ENCODE data around the gene MYOD1.

Gene MYOD1

DNA sequence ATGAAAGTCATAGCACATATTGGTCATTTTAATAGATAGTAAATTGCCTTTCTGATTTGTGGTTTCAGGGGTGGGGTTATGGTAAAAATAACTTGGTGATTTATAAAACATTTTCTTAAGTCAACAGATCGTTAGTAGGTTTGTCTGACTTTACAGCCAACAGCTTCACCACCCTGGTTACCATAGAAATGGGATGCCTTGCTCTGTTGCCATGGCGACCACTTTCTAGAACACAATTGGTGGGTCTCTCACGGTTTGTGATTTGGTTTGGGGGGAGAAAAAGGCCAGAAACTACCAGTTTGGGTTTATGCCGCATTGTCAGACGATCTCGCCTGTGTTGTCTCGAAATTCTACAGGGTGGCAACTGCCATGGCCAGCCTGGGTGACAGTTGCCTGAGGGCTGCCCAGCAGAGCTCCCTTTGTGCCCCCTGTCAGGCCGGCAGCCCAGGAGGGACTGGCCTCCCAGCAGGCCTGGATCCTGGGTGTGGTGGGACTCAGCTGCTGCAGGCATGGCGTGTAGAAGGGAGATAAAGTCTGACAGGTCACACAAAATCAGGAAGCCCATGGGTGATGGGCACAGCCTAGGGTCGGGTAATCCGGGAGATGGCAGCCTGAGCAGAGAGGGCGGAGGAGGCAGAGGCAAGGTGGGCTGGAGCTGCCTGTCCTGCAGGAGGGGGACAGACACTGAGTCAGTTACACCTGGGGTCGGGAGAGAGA is 46.1 kb downstream of the MYOD1 start:
- peak; percentile 76 for DNase-seq (ENCODE audit: low spot score)
- H3K4ac ChIP-seq (ENCODE audit: low read length) = peak overlapping the region; percentile 46
- no peak overlapping the region for H3K9ac ChIP-seq (ENCODE audit: low read depth, low read length, poor library complexity)
- WGBS, 2 donors (ENCODE audit: extremely low coverage in 2 of 2, insufficient read length in 2 of 2, insufficient replicate concordance in 1 of 2) = no CpG with 5 or more reads among the region's 13 CpGs
- peak overlapping the region; percentile 27 for H2BK120ac ChIP-seq (ENCODE audit: low read depth, low read length)
- H2BK5ac ChIP-seq (ENCODE audit: low read length) = peak overlapping the region; percentile 76
- peak overlapping the region; percentile 47 for H2BK12ac ChIP-seq (ENCODE audit: low read length)
- H2BK15ac ChIP-seq (ENCODE audit: low read length) = peak overlapping the region; percentile 87
- H2AFZ ChIP-seq (ENCODE audit: low read length) = peak overlapping the region; percentile 38
- H3K36me3 ChIP-seq (replicated peaks in 1 of 2; ENCODE audit: control insufficient read depth in 2 of 2, insufficient read depth in 2 of 2, low read length in 2 of 2) = no peaks in the 10 kb centered on the region
- no peaks in the 10 kb centered on the region for H3K9me3 ChIP-seq (replicated peaks in 1 of 2; ENCODE audit: control insufficient read depth in 2 of 2, insufficient read depth in 1 of 2, low read depth in 1 of 2, low read length in 2 of 2)
- no peaks in the 10 kb centered on the region for H3K79me1 ChIP-seq (ENCODE audit: low read depth, low read length)
- H2AK5ac ChIP-seq (ENCODE audit: low read depth, low read length) = peak overlapping the region; percentile 2
- H3K18ac ChIP-seq (ENCODE audit: low read length) = peak overlapping the region; percentile 88
- H4K91ac ChIP-seq (ENCODE audit: low read depth, low read length, poor library complexity) = no peak overlapping the region
- H3K27me3 ChIP-seq (ENCODE audit: control insufficient read depth in 3 of 3, insufficient read depth in 3 of 3, low read depth in 1 of 3, low read length in 3 of 3) = no peaks in the 10 kb centered on the region
- no peak overlapping the region for H4K8ac ChIP-seq (ENCODE audit: low read depth, low read length)
- no peak overlapping the region for H3K4me3 ChIP-seq (ENCODE audit: low read length in 2 of 2)
- peaks cover 30 to 32% of the 10 kb centered on the region in 2 donors for H3K4me1 ChIP-seq (ENCODE audit: control insufficient read depth in 2 of 2, insufficient read depth in 1 of 2, low read depth in 1 of 2, low read length in 2 of 2)
- H3K27ac ChIP-seq (replicated peaks; ENCODE audit: low read length) = peak overlapping the region; percentile 92
- peak overlapping the region; percentile 90 for H3K23ac ChIP-seq (ENCODE audit: low read depth, low read length, poor library complexity)
- H3K4me2 ChIP-seq (ENCODE audit: insufficient read depth, low read length, poor library complexity, severe bottlenecking) = peak overlapping the region; percentile 46
- peak overlapping the region; percentile 89 for H3K14ac ChIP-seq (ENCODE audit: low read length)

DNA sequence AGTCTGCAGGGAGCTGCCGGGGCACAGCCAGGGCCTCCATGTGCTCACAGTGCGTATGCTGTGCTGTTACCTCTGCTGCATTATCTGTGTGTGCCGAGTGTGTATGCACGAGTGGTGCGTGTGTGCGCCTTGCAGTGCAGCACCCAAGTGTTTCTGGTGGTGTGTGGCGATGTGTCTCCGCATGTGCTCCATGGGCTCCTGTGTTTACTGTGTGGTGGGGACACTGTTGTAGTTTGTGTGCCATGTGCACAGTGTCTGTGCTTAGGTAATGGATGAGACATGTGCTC is 46.6 kb downstream of the MYOD1 start:
- Histone ChIP-seq H3K36me3 (replicated peaks in 1 of 2; ENCODE audit: control insufficient read depth in 2 of 2, insufficient read depth in 2 of 2, low read length in 2 of 2) (no peaks in the 10 kb centered on the region), H4K91ac (ENCODE audit: low read depth, low read length, poor library complexity) (no peak overlapping the region), H2AK5ac (ENCODE audit: low read depth, low read length) (peak overlapping the region; percentile 2), H2BK12ac (ENCODE audit: low read length) (peak overlapping the region; percentile 59), H3K27ac (replicated peaks; ENCODE audit: low read length) (peak overlapping the region; percentile 49), H2BK15ac (ENCODE audit: low read length) (peak overlapping the region; percentile 87), H3K9me3 (replicated peaks in 1 of 2; ENCODE audit: control insufficient read depth in 2 of 2, insufficient read depth in 1 of 2, low read depth in 1 of 2, low read length in 2 of 2) (no peaks in the 10 kb centered on the region), H3K79me1 (ENCODE audit: low read depth, low read length) (no peaks in the 10 kb centered on the region), H2BK120ac (ENCODE audit: low read depth, low read length) (peak overlapping the region; percentile 27), H4K8ac (ENCODE audit: low read depth, low read length) (peak overlapping the region; percentile 20), H3K4me1 (ENCODE audit: control insufficient read depth in 2 of 2, insufficient read depth in 1 of 2, low read depth in 1 of 2, low read length in 2 of 2) (peaks cover 30 to 32% of the 10 kb centered on the region in 2 donors), H3K18ac (ENCODE audit: low read length) (peak overlapping the region; percentile 88), H3K4me2 (ENCODE audit: insufficient read depth, low read length, poor library complexity, severe bottlenecking) (no peak overlapping the region), H2BK5ac (ENCODE audit: low read length) (peak overlapping the region; percentile 76), H3K9ac (ENCODE audit: low read depth, low read length, poor library complexity) (no peak overlapping the region), H2AFZ (ENCODE audit: low read length) (peak overlapping the region; percentile 38), H3K27me3 (ENCODE audit: control insufficient read depth in 3 of 3, insufficient read depth in 3 of 3, low read depth in 1 of 3, low read length in 3 of 3) (no peaks in the 10 kb centered on the region), H3K4ac (ENCODE audit: low read length) (no peak overlapping the region), H3K23ac (ENCODE audit: low read depth, low read length, poor library complexity) (peak overlapping the region; percentile 90), H3K4me3 (ENCODE audit: low read length in 2 of 2) (no peak overlapping the region), H3K14ac (ENCODE audit: low read length) (peak overlapping the region; percentile 89)
- no CpG with 5 or more reads among the region's 8 CpGs for WGBS, 2 donors (ENCODE audit: extremely low coverage in 2 of 2, insufficient read length in 2 of 2, insufficient replicate concordance in 1 of 2)
- DNase-seq (ENCODE audit: low spot score) = no peak

DNA sequence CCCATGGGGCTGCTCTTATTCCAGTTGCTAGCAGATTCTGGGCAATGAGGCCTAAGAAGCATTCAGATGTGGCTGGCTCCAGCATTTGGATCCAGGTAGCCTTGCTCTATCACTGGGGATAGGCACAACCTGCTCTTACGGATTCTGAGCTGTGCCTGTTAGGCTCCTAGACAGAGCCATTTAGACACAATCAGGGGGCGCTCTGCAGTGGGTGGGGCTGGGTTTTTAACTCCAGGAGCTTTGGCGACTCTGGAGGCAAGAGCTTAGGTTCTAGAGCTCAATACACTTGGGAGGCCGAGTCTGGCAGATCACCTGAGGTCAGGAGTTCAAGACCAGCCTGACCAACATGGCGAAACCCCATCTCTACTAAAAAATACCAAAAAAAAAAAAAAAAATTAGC is 47.2 kb downstream of the MYOD1 start:
- Histone ChIP-seq H3K9ac (ENCODE audit: low read depth, low read length, poor library complexity) (no peak overlapping the region), H2AK5ac (ENCODE audit: low read depth, low read length) (no peak overlapping the region), H2BK5ac (ENCODE audit: low read length) (peak overlapping the region; percentile 76), H2BK120ac (ENCODE audit: low read depth, low read length) (no peak overlapping the region), H3K18ac (ENCODE audit: low read length) (peak overlapping the region; percentile 0), H2BK15ac (ENCODE audit: low read length) (no peak overlapping the region), H3K27ac (replicated peaks; ENCODE audit: low read length) (no peak overlapping the region), H4K8ac (ENCODE audit: low read depth, low read length) (no peak overlapping the region), H3K4me2 (ENCODE audit: insufficient read depth, low read length, poor library complexity, severe bottlenecking) (no peak overlapping the region), H3K36me3 (replicated peaks in 1 of 2; ENCODE audit: control insufficient read depth in 2 of 2, insufficient read depth in 2 of 2, low read length in 2 of 2) (peaks cover 0 to 2% of the 10 kb centered on the region in 2 donors), H3K9me3 (replicated peaks in 1 of 2; ENCODE audit: control insufficient read depth in 2 of 2, insufficient read depth in 1 of 2, low read depth in 1 of 2, low read length in 2 of 2) (no peaks in the 10 kb centered on the region), H4K91ac (ENCODE audit: low read depth, low read length, poor library complexity) (no peak overlapping the region), H3K27me3 (ENCODE audit: control insufficient read depth in 3 of 3, insufficient read depth in 3 of 3, low read depth in 1 of 3, low read length in 3 of 3) (no peaks in the 10 kb centered on the region), H3K4ac (ENCODE audit: low read length) (no peak overlapping the region), H3K23ac (ENCODE audit: low read depth, low read length, poor library complexity) (no peak overlapping the region), H2AFZ (ENCODE audit: low read length) (no peak overlapping the region), H3K79me1 (ENCODE audit: low read depth, low read length) (no peaks in the 10 kb centered on the region), H2BK12ac (ENCODE audit: low read length) (no peak overlapping the region), H3K4me3 (ENCODE audit: low read length in 2 of 2) (no peak overlapping the region), H3K4me1 (ENCODE audit: control insufficient read depth in 2 of 2, insufficient read depth in 1 of 2, low read depth in 1 of 2, low read length in 2 of 2) (peaks cover 30 to 32% of the 10 kb centered on the region in 2 donors), H3K14ac (ENCODE audit: low read length) (no peak overlapping the region)
- DNase-seq (ENCODE audit: low spot score) = no peak
- no CpG with 5 or more reads among the region's 5 CpGs for WGBS, 2 donors (ENCODE audit: extremely low coverage in 2 of 2, insufficient read length in 2 of 2, insufficient replicate concordance in 1 of 2)

DNA sequence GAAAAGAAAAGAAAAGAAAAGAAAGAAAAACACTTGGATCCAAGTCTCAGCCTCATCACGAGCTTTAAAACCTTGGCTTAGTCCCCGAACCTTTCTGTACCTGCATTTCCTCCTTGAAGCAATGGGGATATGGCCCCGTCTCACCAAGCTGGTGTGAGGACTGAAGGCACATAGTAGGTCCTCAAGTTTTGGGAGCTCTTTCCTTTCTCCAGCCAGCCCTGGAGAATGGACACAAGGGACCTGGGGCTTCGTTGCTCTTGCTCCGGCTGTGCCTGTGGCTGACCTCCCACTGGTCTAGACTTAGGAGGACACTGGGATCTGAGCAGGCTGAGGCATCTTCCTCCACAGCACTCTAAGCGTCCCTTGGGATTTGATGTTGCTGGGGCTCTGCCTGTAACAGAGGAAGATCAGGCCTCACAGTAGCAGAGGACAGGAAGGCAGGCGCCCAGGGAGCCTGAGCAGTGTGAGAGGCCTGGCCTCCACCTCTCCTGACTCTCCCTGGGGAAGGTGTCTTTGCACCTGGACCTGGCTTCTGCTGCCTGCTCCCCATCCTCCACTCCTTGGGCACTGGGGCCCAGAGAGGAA is 48.0 kb downstream of the MYOD1 start:
- Histone ChIP-seq H3K23ac (ENCODE audit: low read depth, low read length, poor library complexity) (no peak overlapping the region), H2BK120ac (ENCODE audit: low read depth, low read length) (peak overlapping the region; percentile 56), H3K4me3 (ENCODE audit: low read length in 2 of 2) (no peak overlapping the region), H2AFZ (ENCODE audit: low read length) (no peak overlapping the region), H2BK15ac (ENCODE audit: low read length) (peak overlapping the region; percentile 69), H3K36me3 (replicated peaks in 1 of 2; ENCODE audit: control insufficient read depth in 2 of 2, insufficient read depth in 2 of 2, low read length in 2 of 2) (peaks cover 0 to 10% of the 10 kb centered on the region in 2 donors), H3K4me1 (ENCODE audit: control insufficient read depth in 2 of 2, insufficient read depth in 1 of 2, low read depth in 1 of 2, low read length in 2 of 2) (peaks cover 30 to 32% of the 10 kb centered on the region in 2 donors), H3K4me2 (ENCODE audit: insufficient read depth, low read length, poor library complexity, severe bottlenecking) (no peak overlapping the region), H3K18ac (ENCODE audit: low read length) (peak overlapping the region; percentile 61), H3K27ac (replicated peaks; ENCODE audit: low read length) (no peak overlapping the region), H3K79me1 (ENCODE audit: low read depth, low read length) (no peaks in the 10 kb centered on the region), H4K91ac (ENCODE audit: low read depth, low read length, poor library complexity) (no peak overlapping the region), H3K27me3 (ENCODE audit: control insufficient read depth in 3 of 3, insufficient read depth in 3 of 3, low read depth in 1 of 3, low read length in 3 of 3) (no peaks in the 10 kb centered on the region), H3K9me3 (replicated peaks in 1 of 2; ENCODE audit: control insufficient read depth in 2 of 2, insufficient read depth in 1 of 2, low read depth in 1 of 2, low read length in 2 of 2) (no peaks in the 10 kb centered on the region), H4K8ac (ENCODE audit: low read depth, low read length) (no peak overlapping the region), H3K14ac (ENCODE audit: low read length) (no peak overlapping the region), H2AK5ac (ENCODE audit: low read depth, low read length) (peak overlapping the region; percentile 70), H3K4ac (ENCODE audit: low read length) (no peak overlapping the region), H3K9ac (ENCODE audit: low read depth, low read length, poor library complexity) (no peak overlapping the region), H2BK12ac (ENCODE audit: low read length) (no peak overlapping the region), H2BK5ac (ENCODE audit: low read length) (peak overlapping the region; percentile 62)
- whole genome bisulfite sequencing, 2 donors (ENCODE audit: extremely low coverage in 2 of 2, insufficient read length in 2 of 2, insufficient replicate concordance in 1 of 2) = no CpG with 5 or more reads among the region's 7 CpGs
- no peak for DNase-seq (ENCODE audit: low spot score)

All from neuronal stem cell (in vitro differentiated cells).